Activated CD4-positive, CD25-positive, alpha-beta regulatory T cell treated with anti-CD3 and anti-CD28 coated beads, Interleukin-2, amount 50 U/mL, for 72 hours (primary cell): ENCODE measurements around the gene GALNT6.
"Not testable (repeated sequence)": the region's sequence is repeated elsewhere in the genome, so short reads cannot be mapped to it uniquely, and the experiment has no call there.

ENCODE experiments used
- DNase-seq: peaks from one replicate; pipeline ENCODE4 v3.0.0; 2021

Gene GALNT6

GRCh38 chr12:51322452-51322851, 68.8 kb downstream of the GALNT6 start:
- DNase-seq = no peak

- DNase-seq = no peak
Observed at GRCh38 chr12:51321882-51322281, 69.3 kb downstream of the GALNT6 start.

- DNase-seq = no peak
Observed at GRCh38 chr12:51320695-51321320, 70.4 kb downstream of the GALNT6 start.

GRCh38 chr12:51320311-51320694, 70.9 kb downstream of the GALNT6 start:
- no peak for DNase-seq

- DNase-seq = no peak
Observed at GRCh38 chr12:51318846-51319599, 72.2 kb downstream of the GALNT6 start.

- DNase-seq = not testable (repeated sequence)
Observed at GRCh38 chr12:51318057-51318806, 73.0 kb downstream of the GALNT6 start.

- no peak for DNase-seq
Observed at GRCh38 chr12:51311389-51311788, 79.8 kb downstream of the GALNT6 start.

- DNase-seq = no peak
Observed at GRCh38 chr12:51307655-51308593, 83.3 kb downstream of the GALNT6 start.

GRCh38 chr12:51306507-51306906, 84.7 kb downstream of the GALNT6 start:
- no peak for DNase-seq
